Measurements from ENCODE around the gene HBEGF. TPM values are rescaled to one million over a fixed set of nuclear protein-coding genes. Genes with fewer than 3 reads are reported as not detected.

HBEGF gene
- total and polyA plus RNA-seq, 9 donors, result 10.0 to 27.0 (median 14.6) TPM

DNA sequence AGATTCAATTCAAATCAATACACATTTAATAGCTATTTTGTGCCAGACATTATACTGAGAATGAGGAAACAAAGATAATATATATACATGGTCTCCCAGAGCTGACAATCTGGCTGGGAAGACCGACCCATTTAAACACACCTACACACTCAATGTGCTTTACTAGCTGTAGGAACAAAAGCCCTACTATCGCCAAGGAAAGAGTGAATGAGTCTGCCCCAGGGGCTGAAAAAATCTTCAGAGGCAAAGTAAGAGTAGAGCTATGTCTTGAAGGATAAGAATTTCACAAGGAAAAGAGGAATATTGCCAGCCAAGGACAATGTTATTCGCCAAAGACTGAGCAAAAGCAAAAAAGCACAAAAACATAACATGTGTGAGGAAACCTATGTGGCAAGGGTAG lies 50.1 kb downstream of the HBEGF start:
- Histone ChIP-seq H3K27me3 (ENCODE audit: control insufficient read depth, insufficient read depth, low read length) (no peaks in the 10 kb centered on the region), H3K4me3 (ENCODE audit: low read length) (no peak overlapping the region), H3K27ac (ENCODE audit: low read length) (no peak overlapping the region), H3K9me3 (replicated peaks; ENCODE audit: control insufficient read depth, low read depth, low read length) (no peaks in the 10 kb centered on the region), H3K36me3 (ENCODE audit: control insufficient read depth, insufficient read depth, low read length) (peaks cover 2% of the 10 kb centered on the region), H3K4me1 (ENCODE audit: control insufficient read depth, insufficient read depth, low read length) (no peaks in the 10 kb centered on the region)
- no peak for DNase-seq
- 100% methylated on average over 1 of the region's 3 CpGs for WGBS (ENCODE audit: insufficient coverage)

DNA sequence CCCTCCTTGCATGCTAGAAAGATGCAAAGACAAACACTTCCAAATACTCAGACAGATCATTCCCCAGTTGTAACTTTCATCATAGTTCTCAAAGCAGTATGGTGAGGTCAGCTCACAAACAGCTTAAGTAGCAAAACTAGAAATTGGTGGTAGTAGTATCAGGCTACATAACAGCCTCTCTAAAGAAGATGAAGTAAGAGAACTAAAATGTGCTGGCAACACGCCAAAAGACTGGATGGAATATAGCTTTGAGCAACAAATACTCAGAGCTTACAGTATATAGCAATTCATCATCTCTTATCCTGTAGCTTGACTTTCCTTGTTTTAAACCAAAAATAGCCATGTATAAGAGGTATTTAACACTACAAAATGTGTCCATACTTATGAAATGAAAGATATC lies 51.0 kb downstream of the HBEGF start:
- peak; percentile 92 for DNase-seq
- H3K36me3 ChIP-seq (ENCODE audit: control insufficient read depth, insufficient read depth, low read length), result peaks cover 2% of the 10 kb centered on the region
- no peaks in the 10 kb centered on the region for H3K9me3 ChIP-seq (replicated peaks; ENCODE audit: control insufficient read depth, low read depth, low read length)
- no peaks in the 10 kb centered on the region for H3K4me1 ChIP-seq (ENCODE audit: control insufficient read depth, insufficient read depth, low read length)
- no CpG with 5 or more reads among the region's 1 CpG for WGBS (ENCODE audit: insufficient coverage)
- H3K27ac ChIP-seq (ENCODE audit: low read length), result peak overlapping the region; percentile 73
- H3K4me3 ChIP-seq (ENCODE audit: low read length), result no peak overlapping the region
- H3K27me3 ChIP-seq (ENCODE audit: control insufficient read depth, insufficient read depth, low read length), result no peaks in the 10 kb centered on the region

DNA sequence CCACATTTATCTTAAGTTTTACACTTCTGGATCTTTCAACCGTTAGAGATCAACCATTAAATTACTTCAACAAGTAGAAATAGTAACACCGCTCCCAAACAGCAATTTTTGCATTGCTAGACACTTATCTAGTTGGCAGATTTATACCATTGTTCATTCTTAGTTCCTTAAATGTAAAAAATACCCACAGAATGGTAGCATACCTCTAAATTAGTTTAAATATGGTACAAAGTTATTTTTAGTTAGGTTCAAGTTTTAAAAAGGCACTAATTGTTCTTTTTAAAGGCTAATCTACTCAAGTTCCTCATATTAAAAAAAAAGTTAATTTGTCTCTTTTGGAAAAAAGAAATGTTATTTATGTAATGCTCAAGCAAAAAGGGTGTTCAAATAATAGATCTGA lies 51.6 kb downstream of the HBEGF start:
- H3K36me3 ChIP-seq (ENCODE audit: control insufficient read depth, insufficient read depth, low read length), result peaks cover 2% of the 10 kb centered on the region
- H3K4me3 ChIP-seq (ENCODE audit: low read length), result no peak overlapping the region
- no peaks in the 10 kb centered on the region for H3K4me1 ChIP-seq (ENCODE audit: control insufficient read depth, insufficient read depth, low read length)
- no peak for DNase-seq
- no peaks in the 10 kb centered on the region for H3K27me3 ChIP-seq (ENCODE audit: control insufficient read depth, insufficient read depth, low read length)
- WGBS (ENCODE audit: insufficient coverage), result no CpG with 5 or more reads among the region's 2 CpGs
- H3K9me3 ChIP-seq (replicated peaks; ENCODE audit: control insufficient read depth, low read depth, low read length), result no peaks in the 10 kb centered on the region
- peak overlapping the region; percentile 73 for H3K27ac ChIP-seq (ENCODE audit: low read length)

DNA sequence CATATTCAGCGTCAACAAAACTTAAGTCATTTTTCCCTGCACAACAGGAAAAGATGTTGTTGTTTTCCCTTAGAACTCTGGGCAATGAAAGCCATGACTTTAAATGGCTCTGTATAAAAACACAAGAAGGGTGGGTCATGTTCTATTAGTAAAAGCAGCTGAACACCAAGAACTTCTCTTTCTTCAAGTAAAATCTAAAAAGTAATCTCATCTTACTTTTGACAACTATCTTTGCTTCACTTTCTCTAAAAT lies 52.6 kb downstream of the HBEGF start:
- H3K27ac ChIP-seq (ENCODE audit: low read length), result peak overlapping the region; percentile 73
- no peak for DNase-seq
- H3K4me3 ChIP-seq (ENCODE audit: low read length), result no peak overlapping the region
- H3K9me3 ChIP-seq (replicated peaks; ENCODE audit: control insufficient read depth, low read depth, low read length), result no peaks in the 10 kb centered on the region
- no peaks in the 10 kb centered on the region for H3K27me3 ChIP-seq (ENCODE audit: control insufficient read depth, insufficient read depth, low read length)
- no peaks in the 10 kb centered on the region for H3K36me3 ChIP-seq (ENCODE audit: control insufficient read depth, insufficient read depth, low read length)
- no peaks in the 10 kb centered on the region for H3K4me1 ChIP-seq (ENCODE audit: control insufficient read depth, insufficient read depth, low read length)
- WGBS (ENCODE audit: insufficient coverage), result no CpG with 5 or more reads among the region's 1 CpG

DNA sequence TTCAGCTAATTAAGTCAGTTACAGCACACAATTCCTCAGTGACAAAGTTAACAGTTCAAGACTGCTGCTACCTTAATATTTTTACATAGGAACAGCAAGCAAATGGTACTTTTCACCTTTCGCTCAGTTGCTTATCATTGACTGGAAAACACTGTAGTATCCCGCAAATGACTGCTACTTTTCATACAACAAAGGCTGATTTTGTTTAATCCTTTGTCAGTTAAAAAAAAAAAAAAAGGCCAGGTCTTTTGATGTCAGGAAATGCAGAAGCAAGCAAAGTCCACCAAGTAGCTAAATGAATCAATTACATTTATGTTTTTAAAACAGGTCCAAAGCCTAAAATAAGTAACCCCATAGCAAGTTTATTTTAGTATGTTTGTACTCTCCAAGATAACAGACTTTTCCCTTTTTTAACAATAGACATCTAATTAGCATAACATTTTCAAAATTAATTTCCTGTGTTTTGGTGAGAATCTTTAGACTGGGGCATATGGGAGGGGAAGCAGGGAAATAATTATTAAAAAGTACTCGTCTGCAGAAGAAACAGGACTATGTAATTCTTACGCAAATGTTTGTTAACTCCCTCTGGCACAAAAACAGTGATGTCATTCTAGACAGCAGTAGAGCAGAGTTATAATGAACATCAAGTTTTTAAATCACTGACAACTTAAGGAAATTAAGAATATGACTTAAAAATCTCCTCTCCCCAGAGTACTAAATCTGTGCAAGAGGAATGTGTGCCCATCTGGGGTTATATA lies 53.1 kb downstream of the HBEGF start:
- DNase-seq, result peak; percentile 30
- H3K27me3 ChIP-seq (ENCODE audit: control insufficient read depth, insufficient read depth, low read length), result no peaks in the 10 kb centered on the region
- H3K27ac ChIP-seq (ENCODE audit: low read length), result peak overlapping the region; percentile 73
- 100% methylated on average over 1 of the region's 4 CpGs for WGBS (ENCODE audit: insufficient coverage)
- H3K9me3 ChIP-seq (replicated peaks; ENCODE audit: control insufficient read depth, low read depth, low read length), result no peaks in the 10 kb centered on the region
- H3K4me3 ChIP-seq (ENCODE audit: low read length), result no peak overlapping the region
- H3K36me3 ChIP-seq (ENCODE audit: control insufficient read depth, insufficient read depth, low read length), result no peaks in the 10 kb centered on the region
- H3K4me1 ChIP-seq (ENCODE audit: control insufficient read depth, insufficient read depth, low read length), result no peaks in the 10 kb centered on the region

DNA sequence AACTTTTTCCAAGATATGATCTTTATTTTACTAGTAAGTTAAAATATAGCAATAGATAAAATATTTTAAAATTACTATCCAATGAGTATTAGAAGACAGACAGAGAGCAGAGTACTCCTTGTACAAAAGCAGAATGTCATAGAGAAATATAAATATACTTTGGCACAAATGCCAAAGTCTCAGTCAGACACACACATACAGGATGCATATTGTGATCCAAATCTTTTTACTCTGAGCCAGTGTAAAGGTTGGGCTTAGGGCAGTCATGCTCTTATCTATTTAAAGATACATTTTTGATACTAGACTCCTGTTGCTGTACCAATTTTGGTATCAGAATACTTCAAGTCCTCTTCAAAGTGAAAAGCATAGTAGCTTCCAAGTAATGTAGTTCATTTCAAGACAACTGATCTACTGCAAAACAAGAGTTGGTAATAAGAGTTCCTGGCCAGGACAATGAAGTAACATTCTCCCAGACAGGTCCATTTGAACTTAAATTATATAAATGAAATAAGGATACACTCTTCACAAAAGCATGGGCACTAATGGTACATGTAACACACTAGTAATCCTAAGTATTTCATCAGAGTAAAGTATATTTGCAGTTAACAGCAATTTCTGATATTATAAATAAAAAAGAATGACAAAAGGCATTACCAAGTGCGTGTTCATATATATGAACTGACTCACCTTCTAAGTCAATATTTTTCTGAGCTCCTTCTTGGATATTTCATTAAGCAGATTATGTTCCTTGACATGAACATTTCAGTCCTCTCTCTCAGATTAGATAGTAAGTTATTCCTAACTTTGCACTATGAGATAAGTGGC lies 54.0 kb downstream of the HBEGF start:
- no peaks in the 10 kb centered on the region for H3K4me1 ChIP-seq (ENCODE audit: control insufficient read depth, insufficient read depth, low read length)
- H3K27me3 ChIP-seq (ENCODE audit: control insufficient read depth, insufficient read depth, low read length), result no peaks in the 10 kb centered on the region
- peak overlapping the region; percentile 73 for H3K27ac ChIP-seq (ENCODE audit: low read length)
- no CpG with 5 or more reads among the region's 1 CpG for WGBS (ENCODE audit: insufficient coverage)
- no peaks in the 10 kb centered on the region for H3K36me3 ChIP-seq (ENCODE audit: control insufficient read depth, insufficient read depth, low read length)
- DNase-seq, result no peak
- no peak overlapping the region for H3K4me3 ChIP-seq (ENCODE audit: low read length)
- H3K9me3 ChIP-seq (replicated peaks; ENCODE audit: control insufficient read depth, low read depth, low read length), result no peaks in the 10 kb centered on the region

DNA sequence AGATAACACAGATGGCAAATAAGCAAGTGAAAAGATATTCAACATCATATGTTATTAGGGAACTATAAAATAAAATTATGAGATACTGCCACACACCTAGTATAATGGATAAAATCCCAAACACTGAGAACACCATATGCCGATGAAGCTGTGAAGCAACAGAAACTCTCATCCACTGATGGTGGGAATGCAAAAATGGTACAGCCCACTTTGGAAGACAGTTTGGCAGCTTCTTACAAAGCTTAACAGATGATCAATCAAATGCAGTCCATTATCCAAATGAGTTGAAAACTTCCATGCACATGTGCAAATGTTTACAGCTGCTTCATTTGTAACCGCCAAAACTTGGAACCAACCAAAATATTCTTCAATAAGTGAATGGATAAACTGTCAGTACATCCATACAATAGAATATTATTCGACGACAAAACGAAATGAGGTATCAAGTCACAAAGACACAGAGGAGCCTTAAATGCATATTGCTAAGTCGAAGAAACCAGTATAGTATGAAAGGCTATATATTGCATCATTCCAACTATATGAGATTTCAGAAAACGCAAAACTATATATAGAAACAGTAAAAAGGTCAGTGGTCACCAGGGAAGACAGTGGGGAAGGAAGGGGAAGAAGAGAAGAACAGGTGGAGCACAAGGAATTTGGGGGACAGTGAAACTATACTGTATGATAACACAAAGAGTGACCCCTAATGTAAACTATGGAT lies 58.4 kb downstream of the HBEGF start:
- Histone ChIP-seq H3K4me1 (ENCODE audit: control insufficient read depth, insufficient read depth, low read length) (no peaks in the 10 kb centered on the region), H3K27ac (ENCODE audit: low read length) (no peak overlapping the region), H3K36me3 (ENCODE audit: control insufficient read depth, insufficient read depth, low read length) (no peaks in the 10 kb centered on the region), H3K27me3 (ENCODE audit: control insufficient read depth, insufficient read depth, low read length) (no peaks in the 10 kb centered on the region), H3K4me3 (ENCODE audit: low read length) (no peak overlapping the region), H3K9me3 (replicated peaks; ENCODE audit: control insufficient read depth, low read depth, low read length) (no peaks in the 10 kb centered on the region)
- no peak for DNase-seq
- no CpG with 5 or more reads among the region's 7 CpGs for WGBS (ENCODE audit: insufficient coverage)

DNA sequence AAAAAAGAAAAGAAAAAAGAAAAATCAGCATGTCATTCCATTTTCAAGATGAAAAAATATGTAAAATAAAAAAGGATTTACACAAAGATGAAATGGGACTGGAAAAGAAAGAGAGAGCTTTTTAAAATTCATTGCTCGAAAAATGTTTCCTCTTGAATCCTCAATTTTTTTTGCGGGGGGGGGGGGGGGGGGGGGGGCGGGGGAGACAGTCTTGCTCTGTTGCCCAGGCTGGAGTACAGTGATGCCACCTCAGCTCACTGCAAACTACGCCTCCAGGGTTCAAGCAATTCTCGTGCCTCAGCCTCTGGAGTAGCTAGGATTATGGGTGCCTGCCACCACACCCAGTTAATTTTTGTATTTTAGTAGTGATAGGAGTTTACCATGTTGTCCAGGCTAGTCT lies 60.0 kb downstream of the HBEGF start:
- H3K36me3 ChIP-seq (ENCODE audit: control insufficient read depth, insufficient read depth, low read length), result no peaks in the 10 kb centered on the region
- no peaks in the 10 kb centered on the region for H3K9me3 ChIP-seq (replicated peaks; ENCODE audit: control insufficient read depth, low read depth, low read length)
- no CpG with 5 or more reads among the region's 5 CpGs for WGBS (ENCODE audit: insufficient coverage)
- no peak overlapping the region for H3K4me3 ChIP-seq (ENCODE audit: low read length)
- no peaks in the 10 kb centered on the region for H3K4me1 ChIP-seq (ENCODE audit: control insufficient read depth, insufficient read depth, low read length)
- H3K27ac ChIP-seq (ENCODE audit: low read length), result no peak overlapping the region
- DNase-seq, result no peak
- no peaks in the 10 kb centered on the region for H3K27me3 ChIP-seq (ENCODE audit: control insufficient read depth, insufficient read depth, low read length)

DNA sequence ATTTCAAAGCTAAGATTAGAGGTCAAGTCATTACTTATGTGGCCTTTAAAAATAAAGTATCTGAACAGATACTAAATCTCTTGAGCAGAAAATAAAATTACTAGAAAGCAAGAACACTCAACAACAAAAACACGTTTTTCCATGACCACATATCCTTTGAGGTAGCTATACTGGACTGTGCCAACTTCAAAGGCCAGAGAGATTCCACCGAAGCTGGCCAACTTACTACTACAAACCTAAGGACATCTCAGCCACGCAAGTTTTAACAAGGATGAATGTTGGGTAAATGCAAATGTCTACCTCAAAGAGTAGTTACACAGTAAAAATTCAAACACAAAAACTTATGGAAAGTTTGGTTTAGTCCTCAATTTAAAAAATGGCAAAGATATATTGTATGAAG lies 62.4 kb downstream of the HBEGF start:
- no peak overlapping the region for H3K27ac ChIP-seq (ENCODE audit: low read length)

More for the DNA sequence above, 62.4 kb downstream of the HBEGF start:
- no peak for DNase-seq
- H3K9me3 ChIP-seq (replicated peaks; ENCODE audit: control insufficient read depth, low read depth, low read length), result no peaks in the 10 kb centered on the region
- H3K36me3 ChIP-seq (ENCODE audit: control insufficient read depth, insufficient read depth, low read length), result peaks cover 3% of the 10 kb centered on the region
- no peaks in the 10 kb centered on the region for H3K4me1 ChIP-seq (ENCODE audit: control insufficient read depth, insufficient read depth, low read length)
- H3K27me3 ChIP-seq (ENCODE audit: control insufficient read depth, insufficient read depth, low read length), result no peaks in the 10 kb centered on the region
- H3K4me3 ChIP-seq (ENCODE audit: low read length), result no peak overlapping the region
- WGBS (ENCODE audit: insufficient coverage), result 60% methylated on average over 1 of the region's 3 CpGs

All from muscle of leg (tissue), 11 donors.